Measurements from ENCODE around the gene CLEC16A.
"Not testable (repeated sequence)": the region's sequence is repeated elsewhere in the genome, so short reads cannot be mapped to it uniquely, and the experiment has no call there.

Gene CLEC16A

GRCh38 chr16:11211977-11212797, 267.8 kb downstream of the CLEC16A start:
- DNase-seq, result no peak

GRCh38 chr16:11212798-11213196, 268.4 kb downstream of the CLEC16A start:
- DNase-seq, result no peak

- no peak for DNase-seq
These were observed 269.0 kb downstream of the CLEC16A start for GRCh38 chr16:11213373-11213772.

- DNase-seq, result no peak
These were observed 269.4 kb downstream of the CLEC16A start for GRCh38 chr16:11213799-11214198.

- DNase-seq, result no peak
These were observed 271.7 kb downstream of the CLEC16A start for GRCh38 chr16:11215935-11216556.

- DNase-seq, result no peak
These were observed 273.6 kb downstream of the CLEC16A start for GRCh38 chr16:11217651-11218603.

- DNase-seq, result no peak
These were observed 274.2 kb downstream of the CLEC16A start for GRCh38 chr16:11218604-11218962.

GRCh38 chr16:11219178-11219577, 274.8 kb downstream of the CLEC16A start:
- no peak for DNase-seq

- DNase-seq, result not testable (repeated sequence)
These were observed 276.1 kb downstream of the CLEC16A start for GRCh38 chr16:11220507-11220906.

- DNase-seq, result no peak
These were observed 279.9 kb downstream of the CLEC16A start for GRCh38 chr16:11224096-11224893.

GRCh38 chr16:11224894-11225676, 280.7 kb downstream of the CLEC16A start:
- no peak for DNase-seq

GRCh38 chr16:11225677-11226549, 281.5 kb downstream of the CLEC16A start:
- DNase-seq, result no peak

- DNase-seq, result no peak
These were observed 285.1 kb downstream of the CLEC16A start for GRCh38 chr16:11229432-11229831.

- DNase-seq, result no peak
These were observed 285.5 kb downstream of the CLEC16A start for GRCh38 chr16:11229906-11230305.

GRCh38 chr16:11231367-11231970, 287.1 kb downstream of the CLEC16A start:
- no peak for DNase-seq
